ENCODE data around the gene TERC.
"Not testable (repeated sequence)": the region's sequence is repeated elsewhere in the genome, so short reads cannot be mapped to it uniquely, and the experiment has no call there.

TERC gene

GRCh38 chr3:169771497-169772304, 6.8 kb upstream of the TERC start:
- DNase-seq (ENCODE audit: low read depth in 3 of 3, low spot score in 1 of 3): peak in 2 of 3 donors; percentile 24 to 54

GRCh38 chr3:169769287-169770181, 4.7 kb upstream of the TERC start, which contains the start of gene ACTRT3:
TSS of gene ACTRT3 (minus strand) at chr3:169769561. CDS start at chr3:169769520, 41 bp downstream.
- peak in 2 of 3 donors; percentile 19 to 39 for DNase-seq (ENCODE audit: low read depth in 3 of 3, low spot score in 1 of 3)

GRCh38 chr3:169764312-169764881, 463 bp downstream of the TERC start:
- peak in 2 of 3 donors; percentile 40 to 49 for DNase-seq (ENCODE audit: low read depth in 3 of 3, low spot score in 1 of 3)

GRCh38 chr3:169760479-169760878, 4.4 kb downstream of the TERC start:
- no peak for DNase-seq (ENCODE audit: low read depth in 3 of 3, low spot score in 1 of 3)

- no peak for DNase-seq (ENCODE audit: low read depth in 3 of 3, low spot score in 1 of 3)
These were observed 5.6 kb downstream of the TERC start for GRCh38 chr3:169759256-169759655.

GRCh38 chr3:169758359-169758994, 6.4 kb downstream of the TERC start:
- no peak for DNase-seq (ENCODE audit: low read depth in 3 of 3, low spot score in 1 of 3)

GRCh38 chr3:169755488-169755887, 9.4 kb downstream of the TERC start:
- no peak for DNase-seq (ENCODE audit: low read depth in 3 of 3, low spot score in 1 of 3)

- DNase-seq (ENCODE audit: low read depth in 3 of 3, low spot score in 1 of 3): no peak
These were observed 10.1 kb downstream of the TERC start for GRCh38 chr3:169754711-169755110.

- DNase-seq (ENCODE audit: low read depth in 3 of 3, low spot score in 1 of 3): no peak
These were observed 13.0 kb downstream of the TERC start for GRCh38 chr3:169751875-169752274.

- no peak for DNase-seq (ENCODE audit: low read depth in 3 of 3, low spot score in 1 of 3)
These were observed 14.2 kb downstream of the TERC start for GRCh38 chr3:169750665-169751064.

- DNase-seq (ENCODE audit: low read depth in 3 of 3, low spot score in 1 of 3): no peak
These were observed 16.2 kb downstream of the TERC start for GRCh38 chr3:169748670-169749069.

GRCh38 chr3:169746924-169747323, 17.9 kb downstream of the TERC start:
- DNase-seq (ENCODE audit: low read depth in 3 of 3, low spot score in 1 of 3): no peak

- DNase-seq (ENCODE audit: low read depth in 3 of 3, low spot score in 1 of 3): no peak
These were observed 20.4 kb downstream of the TERC start for GRCh38 chr3:169744366-169745054.

- DNase-seq (ENCODE audit: low read depth in 3 of 3, low spot score in 1 of 3): no peak
These were observed 25.8 kb downstream of the TERC start for GRCh38 chr3:169739067-169739466.

- DNase-seq (ENCODE audit: low read depth in 3 of 3, low spot score in 1 of 3): not testable (repeated sequence)
These were observed 33.0 kb downstream of the TERC start for GRCh38 chr3:169731857-169732256.

- no peak for DNase-seq (ENCODE audit: low read depth in 3 of 3, low spot score in 1 of 3)
These were observed 42.1 kb downstream of the TERC start for GRCh38 chr3:169722724-169723123.

- not testable (repeated sequence) for DNase-seq (ENCODE audit: low read depth in 3 of 3, low spot score in 1 of 3)
These were observed 46.4 kb downstream of the TERC start for GRCh38 chr3:169718415-169718814.

Measured in stimulated activated CD4-positive, alpha-beta T cell treated with anti-CD3 and anti-CD28 coated beads, TNF-alpha, amount 100 ng/mL, for 1 hour (primary cell).